NB4 (cell line): ENCODE results near the gene UNC5B.

Experiments used
- CTCF ChIP-seq: IDR thresholded peaks from one replicate; pipeline ENCODE4 v1.5.1; 2012; ENCODE audit warnings: low read depth, low read length
- POLR2A ChIP-seq: IDR thresholded peaks from 2 replicates; pipeline ENCODE4 v1.6.1; 2011; ENCODE audit warnings: mild to moderate bottlenecking; ENCODE audit not compliant: insufficient read length; ENCODE audit errors: extremely low read depth

- TF ChIP-seq CTCF (no peak), POLR2A (no peak)
Observed at GRCh38 chr10:71323407-71323806, 111.0 kb downstream of the UNC5B start.
